Naive thymus-derived CD8-positive, alpha-beta T cell (primary cell): ENCODE data around the gene SLC25A28. TPM values are rescaled to one million over a fixed set of nuclear protein-coding genes. Genes with fewer than 3 reads are reported as not detected.
A peak's percentile ranks its signal among the peaks of the same experiment; 100 is the strongest.

Experiments used
- ATAC-seq, 2 donors: fragments of 150-1000 bp; cut with Tn5 transposase in 1 of 2; sonication (Bioruptor Pico), chemical (Tn5 transposase) in 1 of 2; 1 replicate in 1 of 2; 2 replicates in 1 of 2; pipeline ENCODE4 v1.10.0; 2021; ENCODE audit warnings: mild to moderate bottlenecking in 2 of 2, moderate library complexity in 2 of 2
- POLR2A ChIA-PET: fragments of 350-600 bp; sonication (Branson Sonifier 250); formaldehyde crosslinking; loops from one replicate; lab custom pipeline; 2021; ENCODE audit warnings: antibody characterized with exemption; lab: Charles Lee
- DNase-seq, 10 donors: peaks; one replicate each; pipeline versions ENCODE4 v3.0.0 to v3.0.0-alpha.2; 2020 to 2022
- H3K27ac Mint-ChIP-seq, 10 donors: one replicate each; pipeline ENCODE4 v1.8.0; 2020 to 2022; ENCODE audit warnings: mild to moderate bottlenecking in 10 of 10, mixed read lengths in 10 of 10, moderate library complexity in 4 of 10, inconsistent platforms in 1 of 10
- H3K27me3 Mint-ChIP-seq, 5 donors: one replicate each; pipeline ENCODE4 v1.8.0; 2021 to 2022; ENCODE audit warnings: mixed read lengths in 5 of 5
- H3K36me3 Mint-ChIP-seq, 3 donors: one replicate each; pipeline ENCODE4 v1.8.0; 2020 to 2022; ENCODE audit warnings: mixed read lengths in 3 of 3, mild to moderate bottlenecking in 2 of 3, inconsistent platforms in 1 of 3
- H3K4me1 Mint-ChIP-seq, 4 donors: one replicate each; pipeline ENCODE4 v1.8.0; 2021 to 2022; ENCODE audit warnings: mixed read lengths in 4 of 4
- H3K4me3 Mint-ChIP-seq, 10 donors: one replicate each; pipeline ENCODE4 v1.8.0; 2020 to 2022; ENCODE audit warnings: mild to moderate bottlenecking in 10 of 10, mixed read lengths in 10 of 10, moderate library complexity in 6 of 10, inconsistent platforms in 1 of 10
- H3K9me3 Mint-ChIP-seq, 9 donors: one replicate each; pipeline ENCODE4 v1.8.0; 2020 to 2022; ENCODE audit warnings: mixed read lengths in 9 of 9, mild to moderate bottlenecking in 3 of 9, inconsistent platforms in 1 of 9, moderate library complexity in 1 of 9
- polyA plus RNA-seq, 3 donors: library from polyadenylated mRNA; unstranded; fragments of 300-500 nt; fragmentation: Illumina TruSeq; gene quantifications; one replicate each; pipeline ENCODE4 v1.2.3, GENCODE V29; 2021
- total RNA-seq, 8 experiments: library from RNA in 2 of 8; stranded (reverse) in 2 of 8; gene quantifications; one replicate each; pipeline ENCODE4 v1.2.3 and lab custom pipeline; 2021 to 2026

The SLC25A28 gene
- total and polyA plus RNA-seq, 5 experiments from 2014 or later: 15.2 to 91.3 (median 24.0) TPM

- POLR2A ChIA-PET: no interaction called here
Observed at GRCh38 chr10:99569253-99569939, 50.8 kb downstream of the SLC25A28 start.

GRCh38 chr10:99565166-99565565 is 55.1 kb downstream of the SLC25A28 start:
- peaks cover 0 to 2% (median 0%) of the 10 kb centered on the region in 3 donors for H3K36me3 Mint-ChIP-seq
- peaks cover 16 to 47% (median 23%) of the 10 kb centered on the region in 5 donors for H3K27me3 Mint-ChIP-seq
- H3K27ac Mint-ChIP-seq: no peak overlapping the region
- ATAC-seq (no peak), DNase-seq (no peak)
- H3K9me3 Mint-ChIP-seq: no peaks in the 10 kb centered on the region
- peaks cover 0 to 11% (median 0%) of the 10 kb centered on the region in 4 donors for H3K4me1 Mint-ChIP-seq
- POLR2A ChIA-PET: no interaction called here
- no peak overlapping the region for H3K4me3 Mint-ChIP-seq

More at GRCh38 chr10:99569253-99569939, 50.8 kb downstream of the SLC25A28 start:
- ATAC-seq (no peak), DNase-seq (no peak)
- Mint-ChIP-seq H3K36me3 (peaks cover 0 to 2% (median 0%) of the 10 kb centered on the region in 3 donors), H3K27ac (no peak overlapping the region), H3K27me3 (peaks cover 13 to 41% (median 32%) of the 10 kb centered on the region in 5 donors), H3K4me1 (peaks cover 0 to 9% (median 0%) of the 10 kb centered on the region in 4 donors), H3K9me3 (no peaks in the 10 kb centered on the region), H3K4me3 (peak overlapping the region in 1 of 10 donors; percentile 50)

- H3K4me1 Mint-ChIP-seq: peaks cover 0 to 7% (median 0%) of the 10 kb centered on the region in 4 donors
- DNase-seq: no peak
- H3K4me3 Mint-ChIP-seq: no peak overlapping the region
- no peak overlapping the region for H3K27ac Mint-ChIP-seq
- H3K9me3 Mint-ChIP-seq: no peaks in the 10 kb centered on the region
- ATAC-seq: no peak
- H3K36me3 Mint-ChIP-seq: peaks cover 0 to 2% (median 0%) of the 10 kb centered on the region in 3 donors
- POLR2A ChIA-PET: no interaction called here
- peaks cover 13 to 47% (median 23%) of the 10 kb centered on the region in 5 donors for H3K27me3 Mint-ChIP-seq
Observed at GRCh38 chr10:99564361-99564760, 55.9 kb downstream of the SLC25A28 start.

DNA sequence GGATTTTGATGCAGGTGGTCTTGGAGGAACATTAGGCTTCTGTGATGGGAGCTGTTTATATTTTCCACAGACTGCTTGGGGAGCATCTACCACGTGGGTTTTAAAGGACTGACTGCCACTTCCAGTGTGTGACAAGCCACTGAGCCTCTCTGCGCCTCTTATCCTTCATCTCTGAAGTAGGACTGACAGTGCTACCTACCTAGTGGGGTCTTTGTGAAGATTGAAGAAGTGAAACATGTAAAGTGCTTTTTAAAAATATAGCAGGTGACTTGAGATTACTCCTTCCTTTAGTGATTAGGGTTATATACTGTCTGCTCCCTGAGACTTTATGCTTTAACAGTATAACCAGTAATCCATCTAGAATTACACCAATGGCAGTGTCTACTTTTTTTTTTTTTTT is 57.6 kb downstream of the SLC25A28 start:
- peaks cover 0 to 5% (median 0%) of the 10 kb centered on the region in 4 donors for H3K4me1 Mint-ChIP-seq
- peaks cover 14 to 51% (median 22%) of the 10 kb centered on the region in 5 donors for H3K27me3 Mint-ChIP-seq
- POLR2A ChIA-PET: no interaction called here
- no peaks in the 10 kb centered on the region for H3K9me3 Mint-ChIP-seq
- H3K4me3 Mint-ChIP-seq: no peak overlapping the region
- ATAC-seq (no peak), DNase-seq (no peak)
- no peak overlapping the region for H3K27ac Mint-ChIP-seq
- no peaks in the 10 kb centered on the region for H3K36me3 Mint-ChIP-seq

Other genes starting within 250 kb of the SLC25A28 start
- gene GOT1, start 189.8 kb downstream of the SLC25A28 start, total RNA-seq: 10 to 100 TPM; 13.2 to 14.7 TPM
- gene GOT1, start 189.8 kb downstream of the SLC25A28 start, polyA plus RNA-seq: 10 to 100 TPM; 17.3 to 21.2 (median 17.8) TPM
- gene NKX2-3, start 87.5 kb downstream of the SLC25A28 start, total RNA-seq: not detected
- gene NKX2-3, start 87.5 kb downstream of the SLC25A28 start, polyA plus RNA-seq: not detected
- 1 to 10 TPM; 2.8 to 2.9 TPM for gene ENTPD7, start 39.1 kb upstream of the SLC25A28 start, total RNA-seq
- under 1 TPM; 0.33 to 0.83 (median 0.82) TPM for gene ENTPD7, start 39.1 kb upstream of the SLC25A28 start, polyA plus RNA-seq
- 10 to 100 TPM; 34.2 to 39.4 TPM for gene COX15, start 111.7 kb upstream of the SLC25A28 start, total RNA-seq
- gene COX15, start 111.7 kb upstream of the SLC25A28 start, polyA plus RNA-seq: 10 to 100 TPM; 33.3 to 34.7 (median 33.8) TPM
- 10 to 100 TPM; 35.5 to 37.5 TPM for gene CUTC, start 111.8 kb upstream of the SLC25A28 start, total RNA-seq
- 10 to 100 TPM; 61.2 to 69.1 (median 64.6) TPM for gene CUTC, start 111.8 kb upstream of the SLC25A28 start, polyA plus RNA-seq
- 1 to 10 TPM; 5.5 to 6.8 TPM for gene ABCC2, start 162.2 kb upstream of the SLC25A28 start, total RNA-seq
- under 1 TPM; 0.50 to 0.86 (median 0.60) TPM for gene ABCC2, start 162.2 kb upstream of the SLC25A28 start, polyA plus RNA-seq